ENCODE data around the gene NPY1R. TPM values are rescaled to one million over a fixed set of nuclear protein-coding genes. Genes with fewer than 3 reads are reported as not detected.

NPY1R gene
- polyA plus RNA-seq, 3 donors, result not detected

DNA sequence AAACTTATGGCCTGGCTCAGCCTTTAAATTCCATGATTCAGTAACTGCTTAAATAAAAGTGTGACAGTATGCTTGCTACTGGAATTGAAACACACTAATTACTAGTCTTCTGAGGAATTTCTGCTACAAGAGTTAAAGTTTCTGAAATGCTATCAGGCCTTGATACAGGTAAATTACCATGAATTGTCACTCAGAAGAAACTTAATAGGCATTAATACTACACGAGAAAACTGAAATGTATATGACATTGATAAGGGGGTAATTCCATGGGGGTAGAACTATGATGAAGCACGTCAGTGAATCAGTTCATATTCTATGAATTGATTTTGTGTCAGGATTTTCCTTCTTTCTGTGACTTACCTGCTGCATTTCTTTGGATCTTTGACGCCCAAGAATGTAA lies 3.0 kb upstream of the NPY1R start:
- Mint-ChIP-seq H3K4me3 (no peak overlapping the region), H3K27me3 (ENCODE audit: low read depth in 3 of 3) (peaks cover 55 to 60% (median 55%) of the 10 kb centered on the region in 3 donors), H3K4me1 (peaks cover 14% of the 10 kb centered on the region), H3K9me3 (peaks cover 0 to 14% (median 7%) of the 10 kb centered on the region in 7 donors), H3K27ac (no peak overlapping the region), H3K36me3 (no peaks in the 10 kb centered on the region)
- intact Hi-C loops (cut with micrococcal nuclease), result no loop called here
- DNase-seq, result no peak
- H2AFZ ChIP-seq (ENCODE audit: insufficient read depth, low read depth, low read length, poor library complexity, severe bottlenecking), result no peak overlapping the region
- peaks cover 42 to 61% of the 10 kb centered on the region in 2 donors for H3K27me3 ChIP-seq (ENCODE audit: control insufficient read depth in 2 of 2, insufficient read depth in 2 of 2, low read length in 2 of 2)
- peaks cover 0 to 20% of the 10 kb centered on the region in 2 donors for H3K9me3 ChIP-seq (replicated peaks in 1 of 2; ENCODE audit: control insufficient read depth in 1 of 2, insufficient read depth in 1 of 2, low read length in 2 of 2)
- H3K4me1 ChIP-seq (ENCODE audit: control insufficient read depth in 1 of 2, insufficient read depth in 2 of 2, low read length in 2 of 2), result peaks cover 8 to 12% of the 10 kb centered on the region in 2 donors
- WGBS (ENCODE audit: insufficient coverage), result no CpG with 5 or more reads among the region's 3 CpGs
- H3K36me3 ChIP-seq (replicated peaks in 1 of 2; ENCODE audit: control insufficient read depth in 1 of 2, insufficient read depth in 2 of 2, low read length in 2 of 2), result no peaks in the 10 kb centered on the region
- H3K79me2 ChIP-seq (ENCODE audit: insufficient read depth, low read length), result no peaks in the 10 kb centered on the region
- H3K27ac ChIP-seq (ENCODE audit: low read depth in 1 of 2, low read length in 2 of 2), result no peak overlapping the region
- TF ChIP-seq, protein P1, sequence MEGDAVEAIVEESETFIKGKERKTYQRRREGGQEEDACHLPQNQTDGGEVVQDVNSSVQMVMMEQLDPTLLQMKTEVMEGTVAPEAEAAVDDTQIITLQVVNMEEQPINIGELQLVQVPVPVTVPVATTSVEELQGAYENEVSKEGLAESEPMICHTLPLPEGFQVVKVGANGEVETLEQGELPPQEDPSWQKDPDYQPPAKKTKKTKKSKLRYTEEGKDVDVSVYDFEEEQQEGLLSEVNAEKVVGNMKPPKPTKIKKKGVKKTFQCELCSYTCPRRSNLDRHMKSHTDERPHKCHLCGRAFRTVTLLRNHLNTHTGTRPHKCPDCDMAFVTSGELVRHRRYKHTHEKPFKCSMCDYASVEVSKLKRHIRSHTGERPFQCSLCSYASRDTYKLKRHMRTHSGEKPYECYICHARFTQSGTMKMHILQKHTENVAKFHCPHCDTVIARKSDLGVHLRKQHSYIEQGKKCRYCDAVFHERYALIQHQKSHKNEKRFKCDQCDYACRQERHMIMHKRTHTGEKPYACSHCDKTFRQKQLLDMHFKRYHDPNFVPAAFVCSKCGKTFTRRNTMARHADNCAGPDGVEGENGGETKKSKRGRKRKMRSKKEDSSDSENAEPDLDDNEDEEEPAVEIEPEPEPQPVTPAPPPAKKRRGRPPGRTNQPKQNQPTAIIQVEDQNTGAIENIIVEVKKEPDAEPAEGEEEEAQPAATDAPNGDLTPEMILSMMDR (IDR thresholded peaks at IDR 0.05), result no peak
- H3K4me3 ChIP-seq (replicated peaks in 1 of 3; ENCODE audit: low read depth in 2 of 3, low read length in 3 of 3), result no peak overlapping the region
- no peak overlapping the region for H3K9ac ChIP-seq (ENCODE audit: insufficient read depth, low read length, poor library complexity, severe bottlenecking)
- no peak overlapping the region for H3K4me2 ChIP-seq (replicated peaks; ENCODE audit: extremely low read depth, low read length, poor library complexity, severe bottlenecking)
- no peaks in the 10 kb centered on the region for H4K20me1 ChIP-seq (ENCODE audit: insufficient read depth, low read length)

GRCh38 chr4:163331629-163332376 lies 593 bp downstream of the NPY1R start:
- peaks cover 46 to 72% of the 10 kb centered on the region in 2 donors for H3K27me3 ChIP-seq (ENCODE audit: control insufficient read depth in 2 of 2, insufficient read depth in 2 of 2, low read length in 2 of 2)
- H3K9me3 Mint-ChIP-seq, result peaks cover 0 to 14% (median 7%) of the 10 kb centered on the region in 7 donors
- TF ChIP-seq, protein P1 (IDR thresholded peaks at IDR 0.05), result no peak
- intact Hi-C loops (cut with micrococcal nuclease), result no loop called here
- peaks cover 14% of the 10 kb centered on the region for H3K4me1 Mint-ChIP-seq
- peaks cover 8 to 12% of the 10 kb centered on the region in 2 donors for H3K4me1 ChIP-seq (ENCODE audit: control insufficient read depth in 1 of 2, insufficient read depth in 2 of 2, low read length in 2 of 2)
- H3K4me2 ChIP-seq (replicated peaks; ENCODE audit: extremely low read depth, low read length, poor library complexity, severe bottlenecking), result peak overlapping the region; percentile 63
- H2AFZ ChIP-seq (ENCODE audit: insufficient read depth, low read depth, low read length, poor library complexity, severe bottlenecking), result peak overlapping the region; percentile 70
- H4K20me1 ChIP-seq (ENCODE audit: insufficient read depth, low read length), result no peaks in the 10 kb centered on the region
- DNase-seq, result no peak
- no peaks in the 10 kb centered on the region for H3K79me2 ChIP-seq (ENCODE audit: insufficient read depth, low read length)
- peak overlapping the region in 1 of 3 experiments; percentile 61 for H3K4me3 ChIP-seq (replicated peaks in 1 of 3; ENCODE audit: low read depth in 2 of 3, low read length in 3 of 3)
- H3K9ac ChIP-seq (ENCODE audit: insufficient read depth, low read length, poor library complexity, severe bottlenecking), result no peak overlapping the region
- no peak overlapping the region for H3K27ac ChIP-seq (ENCODE audit: low read depth in 1 of 2, low read length in 2 of 2)
- no peak overlapping the region for H3K27ac Mint-ChIP-seq
- H3K4me3 Mint-ChIP-seq, result peak overlapping the region in 1 of 2 donors; percentile 85
- H3K36me3 Mint-ChIP-seq, result no peaks in the 10 kb centered on the region
- 2% methylated on average over 58 of the region's 58 CpGs for WGBS (ENCODE audit: insufficient coverage)
- H3K27me3 Mint-ChIP-seq (ENCODE audit: low read depth in 3 of 3), result peaks cover 50 to 58% (median 52%) of the 10 kb centered on the region in 3 donors
- H3K36me3 ChIP-seq (replicated peaks in 1 of 2; ENCODE audit: control insufficient read depth in 1 of 2, insufficient read depth in 2 of 2, low read length in 2 of 2), result no peaks in the 10 kb centered on the region
- peaks cover 0 to 20% of the 10 kb centered on the region in 2 donors for H3K9me3 ChIP-seq (replicated peaks in 1 of 2; ENCODE audit: control insufficient read depth in 1 of 2, insufficient read depth in 1 of 2, low read length in 2 of 2)

Measured in CD14-positive monocyte (primary cell).